DMS153 treated with DMSO at 0.1 percent for 48 hours (cell line): Measurements from ENCODE around the gene BIN1.

Experiments
- DNase-seq: peaks from one replicate; lab custom pipeline; 2025; ENCODE audit not compliant: unreplicated experiment; lab: John Stamatoyannopoulos, UW

BIN1 gene

DNA sequence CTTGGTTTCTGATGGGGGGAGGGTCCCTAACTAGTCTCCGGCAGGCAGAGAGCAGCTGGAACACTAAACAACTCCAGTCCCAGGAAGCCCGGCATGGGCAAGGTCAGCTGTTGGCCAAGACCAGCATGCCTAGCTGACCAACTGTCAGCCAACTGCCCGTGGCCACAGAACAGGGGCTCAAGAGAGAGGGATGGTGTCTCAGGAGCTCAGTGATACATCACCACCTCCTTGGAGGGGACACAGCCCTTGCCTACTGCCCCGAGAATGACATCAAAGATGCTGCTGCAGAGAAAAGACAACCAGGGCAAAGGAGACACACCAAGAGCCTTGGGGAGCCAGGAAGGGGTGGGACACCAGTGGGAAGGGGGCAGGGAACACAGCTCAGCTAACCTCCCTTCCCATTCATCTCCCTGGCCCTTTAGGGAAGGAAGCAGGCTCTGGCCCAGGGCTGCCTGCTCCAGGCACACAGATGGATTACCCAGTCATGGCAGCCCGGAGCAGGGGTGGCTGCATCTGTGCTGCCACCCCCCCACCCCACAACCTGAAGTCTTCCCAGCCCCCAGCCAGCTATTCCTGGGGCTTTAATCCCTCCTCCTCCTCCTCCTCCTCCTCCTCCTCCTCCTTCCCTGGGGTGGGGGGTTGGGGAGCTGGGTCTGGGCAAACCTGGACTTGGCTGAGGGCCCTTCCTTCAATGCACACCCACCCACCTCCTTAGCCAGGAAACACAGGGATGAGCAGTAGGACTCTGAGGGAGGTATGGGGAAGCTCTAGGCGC lies 1.9 kb downstream of the BIN1 start:
- no peak for DNase-seq

DNA sequence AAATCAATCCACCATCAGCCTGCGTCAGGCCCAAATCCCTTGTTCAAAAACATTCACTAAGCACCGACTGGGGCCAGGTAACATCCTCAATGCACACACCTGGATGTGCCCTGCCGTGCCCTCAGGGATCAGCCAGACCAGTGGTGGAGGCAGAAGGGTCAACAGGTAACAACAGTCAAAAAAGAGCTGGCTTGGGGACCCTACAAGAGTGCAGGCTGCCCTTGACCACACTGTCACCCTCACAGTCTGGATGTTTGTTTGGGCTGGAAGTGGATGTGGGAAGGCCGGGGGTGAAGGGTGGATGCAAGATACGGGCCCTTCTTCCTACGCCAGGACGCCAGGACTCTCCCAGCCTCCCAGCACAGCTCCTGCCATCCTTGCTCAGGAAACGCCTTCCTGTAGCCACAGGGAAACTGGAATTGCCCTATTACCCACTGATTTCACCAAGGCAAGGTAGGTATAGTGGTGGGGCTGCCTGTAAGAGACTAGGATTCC lies 2.7 kb downstream of the BIN1 start:
- no peak for DNase-seq

DNA sequence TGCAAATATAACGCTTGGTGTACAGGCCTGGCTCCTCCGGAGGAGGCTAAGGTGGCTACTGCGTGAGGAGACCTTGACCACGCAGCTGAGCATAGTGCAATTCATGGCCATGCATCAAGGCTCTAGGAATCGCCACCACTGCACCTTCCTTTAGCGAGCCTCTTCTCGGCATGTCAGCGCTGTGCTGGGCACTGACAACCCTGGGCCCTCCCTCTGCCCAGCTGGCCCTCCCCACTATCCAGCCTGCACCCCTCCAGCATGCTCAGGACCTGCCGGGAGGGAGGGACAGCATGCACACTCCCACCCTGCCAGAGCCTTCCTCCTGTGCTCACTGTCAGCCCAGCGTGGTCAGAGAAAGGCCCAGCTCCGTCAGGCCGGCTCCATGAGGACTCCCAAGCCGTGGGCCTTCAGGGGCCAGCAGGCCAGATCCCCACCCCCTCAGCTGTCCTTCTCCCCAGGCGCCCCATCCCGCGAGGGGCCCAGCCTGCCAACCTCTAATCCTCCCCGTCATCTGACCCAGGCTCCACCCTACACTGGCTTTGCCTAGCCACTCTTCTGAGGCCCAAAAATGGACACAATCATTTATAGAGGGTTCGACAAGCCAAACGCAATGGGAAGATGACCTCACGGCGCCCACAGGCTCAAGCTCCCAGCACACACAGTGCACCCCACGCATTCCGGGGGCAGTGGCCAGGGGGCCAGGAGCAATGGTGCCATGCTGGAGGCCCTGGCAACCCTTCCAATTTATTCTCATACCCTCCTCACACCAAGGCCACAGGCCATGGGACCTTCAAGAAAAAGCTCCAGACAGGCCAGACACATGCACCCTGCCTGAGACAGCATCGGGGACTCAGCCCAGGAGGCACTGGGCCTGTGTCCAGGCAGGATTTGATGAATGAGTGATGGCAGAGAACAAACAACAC lies 3.5 kb downstream of the BIN1 start:
- DNase-seq = no peak

DNA sequence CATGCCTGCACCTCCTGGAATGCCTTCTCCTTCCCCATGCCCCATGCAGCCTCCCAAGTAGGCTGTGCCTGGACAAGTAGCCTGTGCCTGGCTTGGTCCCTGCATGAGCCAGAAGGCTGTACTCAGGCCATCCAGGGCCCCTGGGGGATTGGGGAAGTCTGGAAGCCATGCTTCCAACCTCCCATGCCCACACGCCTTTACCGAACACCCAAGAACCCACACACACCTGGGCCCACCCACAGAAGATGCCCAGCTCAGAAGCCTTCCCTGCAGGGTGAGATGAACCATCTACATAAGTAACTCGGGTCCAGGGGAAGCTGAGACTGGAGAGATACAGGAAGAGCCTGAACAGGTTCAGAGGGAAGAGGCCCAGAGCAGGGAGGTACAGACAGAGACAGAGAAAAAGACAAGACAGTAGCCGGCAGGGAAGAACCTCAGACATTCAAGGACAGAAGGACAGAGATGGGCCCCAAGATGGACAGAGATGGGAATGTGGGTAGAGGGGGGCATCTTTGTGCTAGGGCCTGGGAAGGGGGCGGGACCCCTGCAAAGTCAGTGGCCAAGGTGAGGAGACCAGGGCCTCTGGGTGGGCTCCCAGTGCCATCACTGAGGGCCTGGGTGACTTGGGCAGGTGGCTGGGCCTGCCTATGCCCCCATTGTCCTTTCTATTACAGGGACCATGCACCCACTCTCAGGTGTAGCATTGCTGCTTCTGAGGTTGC lies 4.3 kb downstream of the BIN1 start:
- DNase-seq = no peak

DNA sequence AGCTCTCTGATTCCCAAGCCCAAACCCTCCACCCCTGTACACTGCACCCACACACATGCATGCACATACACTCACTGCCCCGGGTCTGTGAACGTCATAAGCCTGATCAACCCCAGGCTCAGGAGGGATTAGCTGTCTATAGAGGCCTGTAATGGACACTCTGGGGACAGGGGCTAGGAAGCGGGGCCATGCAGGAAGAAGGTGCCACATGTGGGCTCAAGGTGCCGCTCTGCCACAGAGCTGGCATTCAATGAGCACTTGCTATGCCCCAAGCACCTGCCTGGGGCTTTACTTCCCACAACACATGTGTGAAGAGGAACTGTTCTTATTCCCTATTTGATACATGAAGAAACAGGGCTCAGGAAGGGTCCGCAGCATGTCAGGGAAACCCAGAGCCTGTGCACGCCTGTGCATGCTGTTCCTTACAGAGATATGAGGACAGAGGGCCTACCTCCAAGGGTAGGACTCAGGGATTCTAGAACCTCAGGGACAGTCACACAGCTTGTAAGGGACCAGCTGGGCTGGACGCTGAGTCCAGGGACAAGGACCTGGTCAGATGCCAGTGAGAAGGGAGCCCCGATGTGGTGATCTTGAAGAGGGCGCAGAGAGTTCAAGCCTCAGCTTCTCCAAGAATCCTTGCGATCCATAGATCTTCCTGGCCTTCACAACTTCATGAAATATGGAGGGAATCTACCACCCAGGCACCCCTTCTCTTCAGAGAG lies 5.0 kb downstream of the BIN1 start:
- DNase-seq = no peak

DNA sequence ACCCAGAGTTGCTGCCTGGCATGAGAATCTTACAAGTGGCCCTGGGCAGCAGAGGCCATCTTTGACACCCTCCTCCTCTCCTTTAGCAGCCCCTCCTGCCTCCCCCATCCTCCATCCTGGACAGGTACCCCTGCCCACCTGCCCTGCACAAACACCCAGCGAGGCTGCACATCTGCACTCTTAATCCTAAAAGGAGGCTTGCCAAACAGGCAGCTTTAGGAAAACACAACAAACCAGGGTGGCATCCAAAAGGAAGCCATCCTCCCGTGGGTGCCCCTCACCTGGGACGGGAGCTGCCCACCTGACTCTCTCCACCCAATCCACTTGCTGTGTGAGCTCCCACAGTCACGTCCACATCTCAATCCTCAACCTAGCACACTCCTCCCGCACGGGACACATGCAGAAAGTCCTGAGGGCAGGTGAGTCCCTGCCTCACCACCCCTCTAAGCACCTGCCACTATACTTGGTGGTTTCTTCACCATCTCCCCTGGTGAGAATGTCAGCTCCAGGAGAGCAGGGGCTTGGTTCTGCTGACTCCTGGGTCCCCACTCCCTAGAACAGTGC lies 5.8 kb downstream of the BIN1 start:
- no peak for DNase-seq

DNA sequence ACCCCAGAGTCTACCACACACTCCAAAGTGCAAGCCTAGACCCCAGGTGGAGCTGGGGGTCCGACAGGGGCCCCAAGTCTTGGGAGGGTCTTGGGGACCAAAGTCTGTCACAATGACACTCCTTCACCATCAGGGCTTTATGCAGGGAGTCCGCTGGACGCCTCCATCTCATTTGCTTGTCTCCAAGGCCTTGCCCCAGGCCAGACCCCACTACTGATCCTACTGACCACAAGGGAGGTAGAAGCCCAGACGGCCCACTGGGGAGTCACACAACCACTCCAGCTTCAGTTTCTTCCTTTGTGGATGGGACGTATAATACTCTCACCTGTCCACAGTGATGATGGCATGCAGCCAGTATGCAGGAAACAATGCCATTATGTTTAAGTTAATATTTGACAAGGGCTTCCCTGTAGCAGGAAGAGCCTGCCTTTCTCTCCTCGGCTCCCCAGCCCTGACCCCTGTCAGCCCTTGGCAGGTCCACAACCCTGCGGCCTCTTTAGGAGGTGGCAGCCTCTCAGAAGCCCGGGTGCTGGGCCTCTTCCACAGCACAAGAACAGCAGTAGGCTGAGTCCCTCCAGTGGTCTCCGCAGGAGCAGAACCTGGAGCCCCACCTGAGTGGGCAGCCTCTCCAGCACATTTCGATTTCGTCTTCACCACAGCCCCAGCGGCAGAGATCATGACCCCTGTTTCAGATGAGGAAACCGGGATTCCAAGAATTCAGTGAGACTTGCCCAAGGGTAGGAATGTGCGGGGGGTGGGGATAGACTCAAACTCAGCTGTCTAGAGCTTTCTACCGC lies 6.5 kb downstream of the BIN1 start:
- peak; percentile 18 for DNase-seq

DNA sequence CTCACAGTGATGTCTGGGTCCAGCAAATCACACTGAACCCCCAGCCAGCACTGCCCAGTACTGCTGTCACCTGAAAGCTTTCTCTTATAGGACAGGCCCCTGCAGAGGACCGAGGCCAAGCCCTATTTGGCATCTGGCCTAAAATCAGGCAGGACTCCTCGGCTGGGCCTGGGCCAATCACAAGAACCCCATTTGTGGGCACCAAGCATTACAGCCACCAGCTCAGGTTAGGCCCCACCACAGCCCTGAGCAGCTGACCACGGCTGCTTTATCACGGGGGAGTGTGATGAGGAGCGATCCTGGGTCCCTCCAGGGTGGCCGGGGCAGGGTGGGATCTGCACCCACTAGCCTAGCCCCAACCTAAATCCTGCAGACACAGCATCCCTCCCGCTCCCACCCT lies 8.2 kb downstream of the BIN1 start:
- no peak for DNase-seq

DNA sequence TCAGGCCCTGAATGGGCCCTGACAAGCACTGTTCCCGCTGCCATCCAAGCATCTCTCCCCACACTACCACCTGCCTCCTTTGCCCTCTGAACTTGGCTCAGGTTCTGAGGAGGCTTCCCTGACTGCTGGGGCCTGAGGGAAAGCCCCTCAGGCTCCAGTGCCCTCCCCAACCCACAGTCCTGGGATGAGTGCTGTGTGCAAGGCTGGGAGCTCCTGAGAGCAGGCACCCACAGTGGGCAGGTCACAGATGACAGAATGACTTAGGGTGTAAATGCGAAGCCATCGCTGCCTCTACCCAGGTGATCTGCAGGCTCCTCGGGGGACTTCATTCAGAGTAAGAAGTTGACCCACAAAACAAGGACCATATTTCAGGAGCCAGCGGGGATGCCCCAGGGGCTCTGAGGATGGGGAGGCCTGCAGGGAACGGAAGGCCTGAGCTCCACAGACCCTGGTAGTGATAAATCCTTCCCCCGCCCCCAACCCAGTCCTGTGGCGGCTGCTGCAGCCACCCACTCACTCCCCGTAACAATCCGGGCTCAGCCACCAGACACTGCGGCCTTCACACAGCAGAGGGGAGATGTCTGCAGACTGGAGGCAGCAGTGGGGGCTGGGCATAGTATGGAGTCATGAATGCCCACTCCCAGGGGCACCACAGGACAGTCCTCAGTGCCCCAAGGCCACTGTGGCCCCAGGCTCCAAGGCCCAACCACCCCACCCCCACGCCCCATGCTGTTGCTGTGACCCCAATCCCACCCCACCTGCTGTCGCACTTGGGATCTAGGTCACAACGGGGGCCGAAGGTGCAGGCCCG lies 8.9 kb downstream of the BIN1 start:
- no peak for DNase-seq

DNA sequence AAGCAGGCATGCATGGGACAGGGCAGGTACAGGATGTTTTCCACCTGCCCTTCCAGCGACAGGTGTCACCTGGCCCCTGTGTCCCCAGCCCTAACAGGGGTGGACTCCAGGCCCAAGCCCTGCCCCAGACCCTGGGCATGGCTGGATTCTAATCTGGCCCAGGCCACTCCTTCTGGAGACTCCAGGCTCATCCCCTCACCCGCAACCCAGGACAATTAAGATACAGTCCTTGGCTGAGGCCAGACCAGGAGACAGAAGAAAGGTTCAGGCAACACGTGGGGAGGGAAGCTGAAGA lies 9.5 kb downstream of the BIN1 start:
- DNase-seq = no peak

DNA sequence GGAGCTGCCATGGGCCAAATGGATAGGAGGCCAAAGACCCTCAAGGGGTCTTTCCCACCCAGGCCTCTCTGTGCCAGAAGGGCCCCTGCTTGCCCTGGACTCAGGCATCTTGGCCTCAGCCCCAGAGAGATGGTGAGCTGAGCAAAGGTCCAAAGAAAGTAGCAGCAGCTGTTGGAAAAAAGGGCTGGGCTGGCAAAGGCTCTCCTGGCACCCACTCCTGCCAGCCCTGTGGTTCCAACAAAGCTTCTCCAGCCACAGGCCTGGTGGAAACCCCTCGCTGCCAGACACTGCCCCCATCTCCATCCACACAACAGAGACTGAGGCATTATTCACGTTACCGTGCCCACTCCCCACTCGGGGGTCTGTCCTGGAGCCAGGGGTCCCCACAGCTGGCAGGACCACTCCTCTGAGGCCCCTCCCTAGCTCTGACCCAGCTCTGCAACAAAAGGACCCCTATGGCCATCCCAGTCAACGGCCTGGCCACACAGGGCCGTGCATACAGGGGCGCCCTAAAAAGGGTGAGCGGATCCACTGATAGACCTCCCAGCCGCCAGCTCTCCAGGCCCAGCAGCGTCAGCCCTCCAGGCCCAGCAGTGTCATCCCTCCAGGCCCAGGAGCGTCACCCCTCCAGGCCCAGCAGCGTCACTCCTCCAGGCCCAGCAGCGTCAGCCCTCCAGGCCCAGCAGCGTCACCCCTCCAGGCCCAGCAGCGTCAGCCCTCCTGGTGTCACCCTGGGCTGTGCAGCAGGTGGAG lies 10.1 kb downstream of the BIN1 start:
- DNase-seq = no peak

DNA sequence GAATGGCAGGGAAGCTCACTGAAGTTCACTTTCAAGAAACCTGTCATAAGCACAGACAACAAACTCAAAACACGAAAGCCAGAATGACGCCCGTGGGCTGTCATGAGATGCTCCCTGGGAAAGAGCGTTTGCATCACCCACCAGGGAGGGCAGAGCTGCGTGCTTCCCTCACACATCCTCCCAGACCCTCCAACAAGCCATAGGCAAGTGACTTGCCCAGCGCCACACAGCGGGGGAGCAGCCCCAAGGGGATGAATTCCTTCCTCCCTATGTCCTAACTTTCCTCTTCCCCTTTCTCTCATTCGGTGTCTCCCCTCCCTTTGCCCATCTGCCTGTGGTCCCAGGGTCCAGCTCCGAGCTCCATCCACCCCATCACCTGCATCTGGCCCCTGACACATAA lies 10.7 kb downstream of the BIN1 start:
- DNase-seq = no peak

DNA sequence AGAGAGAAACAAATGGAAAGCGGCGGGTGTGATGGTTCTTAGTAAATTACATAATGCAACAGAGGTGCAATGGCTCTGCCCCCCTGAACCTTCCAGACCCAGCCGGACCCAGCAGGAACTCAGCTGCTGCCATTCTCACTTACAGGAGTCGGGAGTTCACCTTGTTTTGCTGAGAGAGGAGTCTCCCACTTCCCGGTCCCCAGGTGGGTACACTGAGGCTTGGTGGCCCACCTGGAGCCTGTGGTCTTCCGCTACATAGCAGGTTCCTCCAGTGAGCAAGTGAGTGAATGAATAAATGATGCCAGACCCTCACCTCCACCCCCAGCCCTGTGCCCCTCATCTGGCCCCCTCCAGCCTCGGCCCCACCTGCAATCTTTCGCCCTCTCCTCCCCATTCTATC lies 11.2 kb downstream of the BIN1 start:
- DNase-seq = no peak

DNA sequence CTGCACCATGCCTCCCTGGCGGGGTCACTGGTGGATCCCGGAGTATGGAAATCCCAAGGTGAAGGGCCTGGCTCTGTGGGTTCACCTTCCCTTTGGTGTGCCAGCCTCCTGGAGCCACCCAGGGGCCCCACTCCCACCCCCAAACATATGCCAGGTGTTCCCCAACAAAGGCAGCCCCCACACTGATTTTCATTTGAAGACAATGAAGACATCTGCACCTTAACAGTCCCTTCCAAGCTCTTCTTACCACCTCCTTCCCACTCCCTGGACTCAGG lies 11.7 kb downstream of the BIN1 start:
- DNase-seq = no peak

DNA sequence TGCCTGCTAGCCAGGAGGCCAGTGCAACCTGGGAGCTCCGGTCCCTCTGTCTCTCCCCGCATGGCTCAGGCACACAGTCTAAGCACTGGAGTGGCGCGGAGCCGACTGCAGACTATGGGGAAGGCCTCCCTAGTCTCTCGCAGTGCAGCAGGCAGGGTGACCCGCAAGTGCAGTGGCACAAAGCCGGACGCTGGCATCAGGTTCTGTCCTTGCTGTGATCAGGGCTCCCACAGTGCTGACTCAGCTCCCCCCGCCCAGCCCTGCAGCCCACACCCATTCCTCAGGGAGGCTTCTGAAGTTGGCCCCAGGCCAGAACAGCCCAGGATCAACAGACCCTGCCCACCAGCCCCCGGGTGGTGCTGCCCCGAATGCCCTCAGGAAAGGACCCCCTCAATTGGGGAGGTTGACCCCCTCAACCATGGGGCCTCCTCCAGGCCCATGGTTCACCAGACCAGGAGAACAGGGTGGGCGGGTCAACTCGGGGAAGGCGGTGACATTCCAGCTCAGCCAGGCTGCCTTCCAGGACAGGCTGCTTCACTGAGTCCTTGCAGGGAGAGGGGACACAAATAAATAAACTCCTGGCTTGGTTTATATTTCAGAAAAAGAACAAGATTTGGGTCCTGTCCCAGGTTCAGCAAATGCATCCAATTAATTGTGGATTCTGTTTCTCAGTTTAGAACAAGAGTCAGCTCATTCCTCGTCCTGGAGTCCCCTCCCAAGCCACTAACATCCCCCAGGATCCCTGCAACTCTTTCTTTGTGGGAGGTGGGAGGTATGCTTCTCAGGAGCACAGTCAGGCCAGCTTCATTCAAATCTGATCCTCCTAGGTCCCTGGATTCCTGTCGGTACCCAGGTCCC lies 12.2 kb downstream of the BIN1 start:
- no peak for DNase-seq

DNA sequence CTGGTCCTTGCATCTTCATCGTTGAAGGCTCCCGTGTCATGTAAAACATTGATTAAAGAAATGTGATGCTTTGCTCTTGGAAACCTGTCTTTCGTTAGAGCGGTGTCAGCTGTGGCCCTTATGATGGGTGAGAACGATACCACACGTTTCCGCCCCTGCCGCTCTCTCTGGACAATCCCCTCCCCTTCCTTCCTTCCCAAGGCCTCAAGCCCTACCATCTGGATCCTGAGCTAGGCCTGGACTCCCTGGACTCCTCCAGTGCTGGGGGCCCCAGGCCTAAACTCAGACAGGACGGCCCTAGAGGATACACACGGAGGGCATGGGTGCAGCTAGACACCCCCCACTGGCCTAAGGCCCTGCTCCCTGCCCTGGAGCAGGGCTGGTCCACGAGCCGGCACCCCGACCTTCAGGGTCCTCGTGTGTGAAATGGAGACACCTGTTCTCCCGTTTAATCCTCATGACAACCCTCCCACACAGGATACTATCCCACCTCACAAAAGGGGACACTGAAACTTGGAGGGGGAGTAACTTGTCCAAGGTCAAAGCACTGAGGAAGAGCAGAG lies 13.2 kb downstream of the BIN1 start:
- DNase-seq = no peak

DNA sequence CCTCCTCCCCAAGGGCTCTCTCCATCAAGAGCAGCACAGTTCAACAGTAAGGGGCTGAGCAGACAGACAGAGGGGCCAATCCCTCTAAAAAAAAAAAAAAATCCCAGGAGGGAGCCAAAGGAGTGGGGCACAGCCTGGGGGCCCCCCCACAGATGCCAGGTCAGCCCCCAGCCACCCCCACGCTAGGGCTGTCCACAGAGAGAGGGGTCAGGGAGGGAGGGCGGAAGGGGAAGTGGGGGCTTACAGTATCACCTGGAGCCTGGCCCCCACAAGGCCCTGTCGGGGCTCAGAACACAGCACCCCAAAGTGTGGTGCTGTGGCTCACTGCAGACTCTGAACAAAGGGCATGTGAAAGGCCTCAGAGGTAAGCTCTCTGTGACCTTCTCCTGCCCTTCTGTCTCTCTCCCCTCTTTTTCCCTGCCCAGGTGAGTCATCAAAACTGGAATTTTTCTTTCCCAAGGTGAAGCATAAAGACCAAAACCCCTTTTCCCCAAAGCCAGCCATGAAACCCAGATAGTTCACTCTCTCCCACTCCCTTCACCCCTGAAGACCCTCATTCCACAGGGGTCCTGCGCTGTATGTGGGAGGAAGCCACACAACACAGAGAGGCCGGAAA lies 13.9 kb downstream of the BIN1 start:
- no peak for DNase-seq
